Small intestine (tissue), 4 donors: Measurements from ENCODE around the gene NDUFS1. TPM values are rescaled to one million over a fixed set of nuclear protein-coding genes. Genes with fewer than 3 reads are reported as not detected.

Experiments
- polyA plus RNA-seq, 4 donors: library from polyadenylated mRNA; stranded (reverse) in 3 of 4; unstranded in 1 of 4; fragments of 200-250 nt in 3 of 4; fragments of 120-200 nt in 1 of 4; gene quantifications; one replicate each; pipeline versions ENCODE4 v1.2.1 to v1.2.3, GENCODE V29; 2013
- donor health status: healthy with polysubstance abuse.
- donor health status: Bipolar disorder and iron deficiency.
- donor health status: healthy.

NDUFS1 gene
- polyA plus RNA-seq, 4 donors = 33.5 to 60.5 (median 50.8) TPM

Other genes with a start within 250 kb of the NDUFS1 start
- gene INO80D, start 73.3 kb downstream of the NDUFS1 start, polyA plus RNA-seq = 10 to 100 TPM in 1 of 4 donors, 1 to 10 TPM in 3; 1.6 to 11.6 (median 2.3) TPM
- gene EEF1B2, start 451 bp upstream of the NDUFS1 start, polyA plus RNA-seq = 1,000 to 10,000 TPM in 3 of 4 donors, 100 to 1,000 TPM in 1; 838 to 1,515 (median 1,427) TPM
- gene ZDBF2, start 115.2 kb upstream of the NDUFS1 start, polyA plus RNA-seq = 1 to 10 TPM in 1 of 4 donors, under 1 TPM in 3; 0.22 to 3.4 (median 0.63) TPM